H4 (cell line): Measurements from ENCODE around the gene ZNF398. TPM values are rescaled to one million over a fixed set of nuclear protein-coding genes. Genes with fewer than 3 reads are reported as not detected.
"Not testable (repeated sequence)": the region's sequence is repeated elsewhere in the genome, so short reads cannot be mapped to it uniquely, and the experiment has no call there.

Experiments
- DNase-seq: peaks from one replicate; pipeline ENCODE4 v3.0.0-alpha.2; 2015; ENCODE audit warnings: low spot score
- total RNA-seq: library from RNA; depleted of rRNA; stranded (reverse); fragments of >200 nt; shearing (Covaris generic); gene quantifications from 2 replicates; pipeline ENCODE4 v1.2.3, GENCODE V29; 2014; rRNA removed

The ZNF398 gene
- total RNA-seq, result 6.6 and 9.9 TPM in 2 replicates

DNA sequence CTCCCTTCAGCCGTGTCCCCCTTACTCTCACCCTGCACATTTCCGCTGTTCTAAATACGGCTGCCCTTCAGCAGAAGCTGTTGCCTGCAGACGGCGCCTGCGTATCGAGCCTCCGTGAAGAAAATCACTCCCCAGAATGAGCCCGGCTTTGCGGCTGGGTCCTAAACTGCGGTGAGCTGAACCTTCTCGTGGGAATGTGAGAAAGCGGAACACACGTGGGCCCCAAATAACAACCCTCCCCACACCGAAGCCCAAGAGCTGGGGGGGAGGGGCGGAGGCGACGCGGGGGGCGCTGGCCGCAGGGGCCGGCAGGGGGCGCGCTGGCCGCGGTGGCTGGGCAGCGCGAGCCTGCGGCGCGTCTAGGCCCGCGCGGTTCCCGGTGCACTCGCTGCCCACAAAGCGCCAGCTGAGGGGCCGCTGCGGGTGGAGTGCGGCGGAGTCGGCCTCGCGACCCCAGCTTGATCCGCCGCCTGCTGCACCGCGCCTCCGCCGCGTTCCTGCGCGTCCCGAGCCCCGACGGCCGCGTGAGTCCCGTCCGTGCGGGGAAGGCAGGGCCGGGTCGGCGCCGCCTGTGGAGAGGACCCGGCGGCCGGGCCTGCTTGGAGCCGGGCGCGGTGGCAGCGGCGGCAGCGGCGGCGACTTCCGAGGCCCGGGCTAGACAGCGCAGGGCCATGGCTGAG is at the start of gene ZNF398:
Gene ZNF398, plus strand, starts transcription at position 382 of the 680 bp plus-strand sequence. Its CDS starts 290 bp downstream, at position 672.
- peak; percentile 57 for DNase-seq

GRCh38 chr7:149099058-149099457 is 48.2 kb upstream of the ZNF398 start:
- DNase-seq, result no peak

DNA sequence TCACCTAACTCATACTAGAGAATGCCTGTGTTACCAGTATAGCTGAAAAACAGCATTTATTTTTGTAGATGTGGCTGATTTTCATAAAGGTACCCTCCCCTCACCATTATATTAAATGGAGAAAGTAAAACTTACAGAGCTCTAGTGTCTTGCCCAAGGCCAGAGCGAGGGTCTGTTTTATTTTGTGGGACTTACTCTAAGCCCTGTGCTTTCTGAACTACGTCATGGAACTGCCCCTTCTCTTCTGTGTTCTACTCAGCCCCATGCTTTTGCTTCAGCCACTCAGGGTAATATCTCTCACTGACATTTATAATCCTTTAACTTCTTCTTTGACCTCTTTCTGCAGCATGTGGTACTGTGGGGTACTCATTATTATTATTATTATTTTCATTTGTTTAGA is 46.4 kb upstream of the ZNF398 start:
- DNase-seq, result no peak

DNA sequence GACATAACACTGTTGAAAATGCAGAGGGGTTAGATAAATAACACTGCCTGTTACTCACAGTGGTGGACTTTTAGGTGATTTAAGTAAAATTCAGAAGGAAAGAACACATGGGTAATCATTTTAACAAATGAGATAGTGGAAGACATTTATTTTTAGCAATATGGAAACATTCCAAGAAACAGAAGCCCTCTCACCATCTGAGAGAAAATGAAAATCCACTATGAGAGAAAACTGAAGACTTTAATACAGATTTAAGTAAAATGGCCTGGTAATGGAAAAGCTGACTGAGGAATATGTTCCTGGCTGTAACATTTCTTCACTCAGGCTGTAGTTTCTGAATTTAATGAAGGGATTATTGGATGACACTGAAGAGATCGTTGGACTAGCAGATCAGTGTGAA is 44.6 kb upstream of the ZNF398 start:
- no peak for DNase-seq

DNA sequence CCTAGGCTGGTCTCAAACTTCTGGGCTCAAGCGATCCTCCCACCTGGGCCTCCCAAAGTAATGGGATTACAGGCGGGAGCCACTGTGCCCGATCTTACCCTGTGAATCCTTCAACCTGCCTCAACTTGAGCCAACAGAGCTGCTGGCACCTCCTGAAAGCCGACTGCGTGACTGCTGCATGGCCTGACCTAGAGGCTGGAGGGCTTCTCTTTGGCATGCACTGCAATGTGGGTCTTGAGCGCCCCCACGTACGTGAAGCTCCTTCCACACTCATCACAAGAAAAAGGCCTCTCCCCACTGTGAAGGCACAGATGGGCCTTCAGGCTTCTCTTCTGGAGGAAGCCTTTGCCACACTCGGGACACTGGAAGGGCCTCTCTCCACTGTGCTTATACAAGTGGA is 43.8 kb upstream of the ZNF398 start:
- DNase-seq, result no peak

DNA sequence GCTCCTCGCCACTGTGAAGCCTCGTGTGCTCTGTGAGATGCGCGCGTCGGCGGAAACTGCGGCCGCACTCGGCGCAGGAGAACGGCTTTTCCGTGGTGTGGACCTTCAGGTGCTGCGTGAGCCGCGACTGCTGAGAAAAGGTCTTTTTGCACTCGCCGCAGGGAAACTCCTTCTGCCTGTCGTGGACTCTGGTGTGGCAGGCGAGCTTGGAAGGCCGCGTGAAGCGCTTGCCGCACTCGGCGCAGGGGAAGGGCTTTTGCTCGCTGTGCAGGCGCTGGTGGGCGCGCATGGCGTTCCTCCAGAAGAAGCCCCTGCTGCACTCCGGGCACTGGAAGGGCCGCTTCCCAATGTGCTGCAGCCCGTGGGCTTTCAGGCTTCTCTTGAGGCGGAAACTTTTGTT is 43.0 kb upstream of the ZNF398 start:
- no peak for DNase-seq

DNA sequence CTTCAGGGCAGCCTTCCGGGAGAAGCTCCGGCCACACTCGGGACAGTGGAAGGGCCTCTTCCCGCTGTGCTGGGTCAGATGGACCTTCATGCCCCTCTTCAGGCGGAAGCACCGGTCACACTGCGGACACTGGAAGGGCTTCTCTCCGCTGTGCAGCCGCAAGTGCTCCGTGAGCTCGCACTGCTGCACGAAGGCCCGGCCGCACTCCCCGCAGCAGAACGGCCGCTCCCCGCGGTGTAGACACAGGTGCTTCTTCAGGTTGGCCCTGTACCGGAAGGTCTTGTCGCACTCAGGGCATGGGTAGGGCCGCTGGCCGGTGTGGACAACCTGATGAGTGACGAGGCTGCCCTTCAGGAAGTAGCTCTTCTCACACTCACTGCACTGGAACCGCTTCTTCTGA is 42.5 kb upstream of the ZNF398 start:
- DNase-seq, result no peak

GRCh38 chr7:149109969-149110368 is 37.3 kb upstream of the ZNF398 start:
- no peak for DNase-seq

GRCh38 chr7:149125189-149125862 is 21.9 kb upstream of the ZNF398 start:
- no peak for DNase-seq

DNA sequence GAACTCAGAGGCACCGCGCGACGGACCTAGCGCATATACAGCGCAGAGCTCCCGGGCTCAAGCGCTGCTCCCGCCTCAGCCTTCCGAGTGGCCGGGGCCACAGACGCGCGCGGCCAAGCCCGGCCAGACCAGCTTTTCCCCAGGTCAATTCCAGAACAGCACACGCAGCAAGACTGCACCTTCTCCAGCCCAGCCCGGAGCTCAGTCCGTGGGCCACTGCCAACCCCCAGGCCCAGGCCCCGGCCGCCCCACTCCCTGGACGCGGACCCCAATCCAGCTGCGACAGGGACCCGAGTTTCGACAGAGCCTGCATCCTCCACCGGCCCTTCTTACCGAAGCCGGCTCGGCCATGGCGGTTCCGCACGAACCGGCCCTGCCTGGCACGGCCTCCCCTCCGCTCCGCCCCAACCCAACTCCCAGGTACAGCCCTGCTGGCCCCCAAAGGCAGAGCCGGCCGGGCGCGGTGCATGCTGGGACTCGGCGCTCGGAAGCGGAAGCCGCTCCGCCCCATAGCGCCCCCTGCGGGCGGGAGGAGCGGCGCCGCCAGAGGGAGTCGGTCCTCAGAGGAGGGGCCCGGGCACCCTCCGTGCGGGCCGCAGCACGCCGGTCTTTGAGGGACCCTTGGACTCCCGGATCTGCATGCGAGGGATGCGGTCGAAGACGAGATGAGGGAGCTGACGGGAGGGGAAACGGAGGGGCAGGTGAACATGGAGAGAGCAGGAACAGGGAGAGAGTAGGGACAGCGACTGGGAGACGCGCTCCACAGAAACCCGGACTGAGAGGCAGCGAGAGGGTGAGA is 21.2 kb upstream of the ZNF398 start, which contains the start of gene ZNF425:
Gene ZNF425, minus strand, starts transcription at position 462 of the 799 bp plus-strand sequence. Its CDS starts 111 bp downstream, at position 351.
- DNase-seq, result peak; percentile 84

DNA sequence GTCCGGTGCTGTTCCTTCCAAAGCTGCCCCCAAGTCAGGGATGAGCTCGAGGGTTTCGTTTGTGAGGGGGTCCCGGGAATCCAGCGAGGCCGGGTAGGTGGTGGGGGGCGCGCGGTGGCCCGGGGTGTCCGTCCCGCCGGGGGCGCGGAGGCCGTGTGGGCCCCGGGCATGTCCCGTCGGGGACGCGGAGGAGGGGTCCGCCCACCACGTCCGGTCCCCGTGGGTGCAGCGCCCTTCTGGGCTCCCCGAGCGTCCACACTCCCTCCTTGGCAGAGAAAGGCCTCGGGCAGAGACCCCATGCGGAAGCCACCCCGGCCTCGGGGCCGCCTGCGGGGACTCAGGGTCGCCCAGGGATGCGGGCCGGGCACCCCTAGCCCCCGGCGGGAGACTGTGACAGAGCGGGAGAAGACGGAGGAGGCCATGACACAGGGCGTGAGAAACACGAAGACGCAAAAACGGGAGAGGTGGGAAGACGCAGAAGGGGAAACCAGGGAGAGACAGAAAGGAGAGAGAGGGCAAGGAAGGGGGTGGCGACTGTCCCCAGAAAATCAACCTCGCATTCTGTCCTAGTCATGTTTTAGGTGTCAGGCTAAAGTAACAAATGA is 20.5 kb upstream of the ZNF398 start:
- DNase-seq, result no peak

GRCh38 chr7:149130572-149131198 is 16.6 kb upstream of the ZNF398 start:
- DNase-seq, result no peak

DNA sequence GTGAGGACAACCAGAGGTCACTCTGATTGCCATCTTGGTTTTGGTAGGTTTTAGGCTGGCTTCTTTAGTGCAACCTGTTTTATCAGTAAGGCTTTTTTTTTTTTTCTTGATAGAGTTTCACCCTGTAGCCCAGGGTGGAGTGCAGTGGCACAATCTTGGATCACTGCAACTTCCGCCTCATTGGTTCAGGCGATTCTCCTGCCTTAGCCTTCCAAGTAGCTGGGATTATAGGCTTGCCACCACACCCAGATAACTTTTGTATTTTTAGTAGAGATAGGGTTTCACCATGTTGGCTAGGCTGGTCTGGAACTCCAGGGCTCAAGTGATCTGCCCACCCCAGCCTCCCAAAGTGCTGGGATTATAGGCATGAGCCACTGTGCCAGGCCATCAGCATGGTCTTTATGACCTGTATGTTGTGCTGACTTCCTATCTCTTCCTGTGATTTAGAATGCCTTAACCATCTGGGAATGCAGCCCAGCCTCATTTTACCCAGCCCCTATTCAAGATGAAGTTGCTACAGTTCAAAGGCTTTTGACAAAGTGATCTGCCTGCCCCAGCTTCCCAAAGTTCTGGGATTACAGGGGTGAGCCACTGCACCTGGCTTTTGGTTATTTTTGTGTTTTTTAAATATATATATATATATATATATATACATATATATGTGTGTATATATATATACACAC is 14.1 kb upstream of the ZNF398 start:
- DNase-seq, result no peak

DNA sequence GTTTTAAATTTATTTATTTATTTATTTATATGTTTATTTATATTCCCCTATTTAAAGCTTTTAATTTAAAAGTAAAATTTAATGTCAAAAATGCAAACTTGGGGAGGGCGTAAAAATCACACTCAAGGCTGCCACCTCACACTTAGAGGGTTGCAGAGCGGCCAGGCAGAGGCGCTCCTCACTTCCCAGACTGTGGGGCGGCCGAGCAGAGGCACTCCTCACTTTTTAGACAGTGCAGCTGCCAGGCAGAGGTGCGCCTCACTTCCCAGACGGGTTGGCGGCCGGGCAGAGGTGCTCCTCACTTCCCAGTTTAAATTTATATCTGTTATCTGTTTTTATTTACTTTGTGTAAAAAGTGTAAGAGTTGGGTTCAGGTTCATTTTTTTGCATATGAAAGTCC is 11.1 kb upstream of the ZNF398 start:
- DNase-seq, result no peak

GRCh38 chr7:149140831-149141230 is 6.4 kb upstream of the ZNF398 start:
- no peak for DNase-seq

GRCh38 chr7:149141893-149142292 is 5.4 kb upstream of the ZNF398 start:
- no peak for DNase-seq

DNA sequence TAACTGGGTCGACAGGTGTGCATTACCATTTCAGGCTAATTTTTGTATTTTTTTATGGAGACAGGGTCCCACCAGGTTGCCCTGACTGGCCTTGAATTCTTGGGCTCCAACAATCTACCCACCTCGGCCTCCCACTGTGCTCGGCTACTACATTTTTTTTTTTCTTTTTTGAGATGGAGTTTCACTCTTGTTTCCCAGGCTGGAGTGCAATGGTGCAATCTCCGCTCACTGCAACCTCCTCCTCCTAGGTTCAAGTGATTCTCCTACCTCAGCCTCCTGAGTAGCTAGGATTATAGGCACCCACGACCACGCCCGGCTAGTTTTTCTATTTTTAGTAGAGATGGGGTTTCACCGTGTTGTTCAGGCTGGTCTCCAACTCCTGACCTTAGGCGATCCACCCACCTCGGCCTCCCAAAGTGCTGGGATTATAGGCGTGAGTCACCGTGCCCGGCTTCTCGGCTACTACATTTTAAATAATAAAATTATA is 2.8 kb upstream of the ZNF398 start:
- not testable (repeated sequence) for DNase-seq

- no peak for DNase-seq
These were observed 2.0 kb upstream of the ZNF398 start for GRCh38 chr7:149145031-149145845.

GRCh38 chr7:149147752-149148653 is 750 bp downstream of the ZNF398 start:
- no peak for DNase-seq
